Measurements from ENCODE around the gene OR1E2. TPM values are rescaled to one million over a fixed set of nuclear protein-coding genes. Genes with fewer than 3 reads are reported as not detected.
"Not testable (repeated sequence)": the region's sequence is repeated elsewhere in the genome, so short reads cannot be mapped to it uniquely, and the experiment has no call there.

OR1E2 gene
- polyA plus RNA-seq (ENCODE audit: insufficient read length in 4 of 4) = not detected

- DNase-seq (ENCODE audit: low read depth in 4 of 4, low spot score in 2 of 4) = no peak
These were observed at the start of gene OR1E2 for GRCh38 chr17:3433741-3434140. Gene OR1E2 (minus strand): TSS chr17:3433841. CDS start chr17:3433841, 0 bp downstream.

DNA sequence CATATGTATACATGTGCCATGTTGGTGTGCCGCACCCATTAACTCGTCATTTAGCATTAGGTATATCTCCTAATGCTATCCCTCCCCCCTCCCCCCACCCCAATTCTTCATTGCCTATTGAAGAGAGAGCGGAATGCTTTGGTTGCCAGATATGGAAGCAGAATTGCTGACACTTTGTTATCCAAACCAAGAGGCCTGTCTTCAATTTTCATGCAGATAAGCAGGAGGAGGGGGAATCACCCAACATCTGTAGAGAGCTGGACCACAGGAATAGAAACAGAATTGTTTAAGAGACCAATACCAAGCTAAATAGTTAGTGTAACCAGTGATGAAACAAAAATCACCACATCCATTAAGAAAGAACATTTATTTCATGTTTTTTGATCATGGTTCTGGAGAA lies 49.2 kb upstream of the OR1E2 start:
- no peak for DNase-seq (ENCODE audit: low read depth in 4 of 4, low spot score in 2 of 4)

GRCh38 chr17:3479988-3480387 lies 46.3 kb upstream of the OR1E2 start:
- no peak for DNase-seq (ENCODE audit: low read depth in 4 of 4, low spot score in 2 of 4)

DNA sequence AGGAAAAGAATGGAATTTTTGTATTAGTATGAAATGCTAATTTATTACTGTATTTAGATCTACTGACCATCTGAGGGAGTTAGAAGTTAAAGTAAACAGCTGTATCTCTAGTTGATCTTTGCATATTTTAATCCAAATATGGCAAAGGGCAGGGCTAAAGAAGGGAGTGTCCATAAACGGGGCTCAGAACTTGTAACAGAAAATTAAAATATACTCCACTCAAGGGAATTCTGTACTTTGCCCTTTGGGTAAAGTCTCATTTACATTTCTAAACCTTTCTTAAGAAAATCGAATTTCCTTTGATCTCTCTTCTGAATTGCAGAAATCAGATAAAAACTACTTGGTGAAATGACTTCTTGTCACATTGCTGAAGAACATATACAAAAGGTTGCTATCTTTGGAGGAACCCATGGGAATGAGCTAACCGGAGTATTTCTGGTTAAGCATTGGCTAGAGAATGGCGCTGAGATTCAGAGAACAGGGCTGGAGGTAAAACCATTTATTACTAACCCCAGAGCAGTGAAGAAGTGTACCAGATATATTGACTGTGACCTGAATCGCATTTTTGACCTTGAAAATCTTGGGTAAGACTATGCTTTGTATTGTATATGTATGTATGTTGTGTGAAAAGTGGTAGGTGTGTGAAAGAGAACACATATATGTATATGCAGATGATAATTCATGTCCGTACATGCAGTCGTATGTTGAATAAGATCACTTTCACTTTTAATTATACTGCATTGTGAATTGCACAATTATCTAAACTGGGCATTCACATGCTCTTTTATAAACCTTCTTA lies 42.4 kb upstream of the OR1E2 start, which contains the start of gene ASPA:
Gene ASPA (plus strand): TSS at position 186 of the 799 bp plus-strand sequence. CDS start 163 bp downstream, at position 349.
- DNase-seq (ENCODE audit: low read depth in 4 of 4, low spot score in 2 of 4) = peak in 1 of 4 donors; percentile 16

- DNase-seq (ENCODE audit: low read depth in 4 of 4, low spot score in 2 of 4) = no peak
These were observed 41.6 kb upstream of the OR1E2 start for GRCh38 chr17:3475251-3475685.

GRCh38 chr17:3474212-3474611 lies 40.6 kb upstream of the OR1E2 start:
- DNase-seq (ENCODE audit: low read depth in 4 of 4, low spot score in 2 of 4) = peak in 1 of 4 donors; percentile 8

DNA sequence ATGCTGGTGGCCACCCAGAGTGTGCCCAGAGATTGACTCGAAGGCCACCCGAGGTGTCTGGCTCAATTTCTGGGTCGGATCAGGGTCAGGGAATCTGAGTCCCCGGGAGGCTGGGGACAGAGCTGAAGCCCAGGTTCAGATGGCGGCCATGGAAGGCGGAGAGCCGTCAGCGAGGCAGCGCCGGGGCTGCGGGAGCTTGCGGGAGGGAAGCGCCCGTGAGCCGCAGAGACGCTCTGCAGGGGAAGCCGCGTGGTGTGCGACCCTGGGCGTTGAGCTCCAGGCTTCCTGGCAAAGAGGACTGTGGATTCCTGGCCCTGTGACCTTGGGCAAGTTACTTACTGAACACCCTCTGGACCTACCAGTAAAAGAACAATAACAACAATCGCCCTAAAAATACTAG lies 38.5 kb upstream of the OR1E2 start:
- no peak for DNase-seq (ENCODE audit: low read depth in 4 of 4, low spot score in 2 of 4)

DNA sequence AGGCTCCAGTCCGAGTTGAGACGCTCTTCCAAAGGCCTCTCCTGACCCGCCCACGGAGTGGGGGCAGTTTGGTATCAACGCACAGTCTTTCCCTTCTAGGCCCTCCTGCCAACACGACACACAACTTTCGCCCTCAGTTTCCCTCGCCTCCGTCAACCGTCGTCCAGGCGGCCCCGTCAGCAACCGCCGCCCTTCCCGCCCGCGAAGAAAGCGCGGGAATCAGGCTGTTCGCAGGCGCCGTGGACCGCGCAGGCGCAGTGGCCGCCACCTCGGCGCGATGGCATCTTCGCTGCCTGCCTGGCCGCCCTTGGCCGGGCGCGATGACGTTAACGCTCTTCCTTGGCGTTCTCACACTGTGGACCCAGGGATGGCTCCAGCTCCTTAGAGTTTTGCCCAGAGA lies 38.0 kb upstream of the OR1E2 start, which contains the start of gene SPATA22:
Gene SPATA22 (minus strand): TSS at position 221 of the 400 bp plus-strand sequence. CDS start 2,494 bp downstream, outside the sequence.
- no peak for DNase-seq (ENCODE audit: low read depth in 4 of 4, low spot score in 2 of 4)

- no peak for DNase-seq (ENCODE audit: low read depth in 4 of 4, low spot score in 2 of 4)
These were observed 35.9 kb upstream of the OR1E2 start for GRCh38 chr17:3469529-3469928.

- DNase-seq (ENCODE audit: low read depth in 4 of 4, low spot score in 2 of 4) = not testable (repeated sequence)
These were observed 32.7 kb upstream of the OR1E2 start for GRCh38 chr17:3466355-3466754.

DNA sequence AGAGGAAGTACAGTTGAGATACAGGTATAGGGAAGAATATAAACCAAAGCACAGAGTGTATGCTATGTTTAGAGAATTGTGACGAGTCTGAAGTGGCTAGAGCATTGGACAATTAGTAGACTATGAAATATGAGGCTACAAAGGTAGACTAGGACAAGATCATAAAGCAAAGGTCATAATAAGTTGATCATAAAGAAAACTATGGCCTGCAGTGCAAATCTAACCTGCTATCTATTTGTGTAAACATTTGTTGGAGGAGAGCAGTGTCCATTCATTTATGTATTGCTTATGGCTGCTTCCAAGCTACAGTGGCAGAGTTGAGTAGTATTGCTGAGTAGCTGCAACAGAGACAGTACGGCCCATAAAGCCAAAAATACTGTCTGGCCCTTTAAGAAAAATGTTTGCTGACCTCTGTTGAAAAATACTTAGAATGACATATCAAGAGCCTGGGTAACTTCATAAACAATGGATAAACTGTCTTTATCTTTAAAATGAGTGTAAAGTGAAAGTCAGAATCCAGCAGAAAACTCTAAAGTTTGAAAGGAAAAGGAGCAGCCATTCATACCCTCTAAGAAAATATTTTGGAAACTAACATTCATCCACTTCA lies 14.5 kb upstream of the OR1E2 start:
- no peak for DNase-seq (ENCODE audit: low read depth in 4 of 4, low spot score in 2 of 4)

DNA sequence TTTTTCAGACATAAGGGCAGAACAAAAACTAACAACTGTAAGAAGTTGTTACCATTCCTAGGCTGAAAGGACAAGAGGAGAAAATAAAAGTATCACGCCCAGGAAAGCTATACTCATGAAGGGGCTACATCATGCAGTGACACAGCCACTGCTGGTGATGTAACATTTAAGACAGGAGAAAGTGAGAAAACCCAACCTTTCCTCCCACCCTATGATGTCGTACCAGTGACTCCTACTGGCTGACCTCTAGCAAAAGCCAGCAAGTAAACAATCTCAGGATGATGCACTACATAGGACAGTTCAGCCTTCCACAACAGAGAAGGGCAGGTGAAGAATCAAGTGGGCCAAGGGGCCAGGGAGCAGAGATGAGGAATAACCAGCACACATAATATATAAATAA lies 14.0 kb upstream of the OR1E2 start:
- DNase-seq (ENCODE audit: low read depth in 4 of 4, low spot score in 2 of 4) = no peak

DNA sequence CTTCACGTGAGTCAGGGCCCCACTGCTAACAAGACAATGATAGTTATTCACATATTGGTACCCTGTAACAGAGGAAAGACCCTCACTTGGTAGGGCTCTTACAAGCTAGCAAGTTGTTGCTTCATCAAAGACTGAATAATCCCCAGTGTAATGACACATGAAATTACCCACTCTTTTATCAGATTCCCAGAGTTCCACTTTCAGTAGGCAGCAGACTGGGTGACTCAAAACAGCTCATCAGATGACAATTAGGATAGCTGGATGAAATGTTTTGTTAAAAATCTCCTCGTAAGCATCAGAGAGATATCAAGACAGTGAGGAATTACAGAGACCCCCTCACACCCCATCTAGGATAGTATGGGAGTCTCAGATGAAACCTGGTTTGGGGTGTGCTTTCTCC lies 6.8 kb upstream of the OR1E2 start:
- DNase-seq (ENCODE audit: low read depth in 4 of 4, low spot score in 2 of 4) = no peak

- DNase-seq (ENCODE audit: low read depth in 4 of 4, low spot score in 2 of 4) = no peak
These were observed 4.7 kb upstream of the OR1E2 start for GRCh38 chr17:3438368-3438767.

GRCh38 chr17:3433215-3433614 lies 426 bp downstream of the OR1E2 start:
- DNase-seq (ENCODE audit: low read depth in 4 of 4, low spot score in 2 of 4) = not testable (repeated sequence)

DNA sequence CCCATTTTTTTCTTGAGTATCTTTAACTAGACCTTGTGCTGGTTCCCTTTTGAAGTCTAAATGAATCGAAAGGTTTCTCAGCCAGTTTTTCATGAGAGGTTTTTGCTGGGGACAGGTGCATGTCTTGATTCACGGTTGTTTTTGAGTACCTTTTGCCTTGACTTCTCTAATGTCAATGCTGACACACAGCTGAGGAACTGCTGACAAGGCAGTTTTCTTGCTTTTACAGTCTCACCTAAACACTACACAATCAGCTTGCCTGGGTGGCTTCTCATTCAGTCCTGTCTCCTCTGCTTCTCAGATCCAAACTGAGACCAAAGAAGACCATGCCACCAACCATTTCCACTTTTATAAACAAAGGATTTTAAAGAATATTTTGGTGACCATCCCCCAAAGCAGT lies 15.4 kb downstream of the OR1E2 start:
- no peak for DNase-seq (ENCODE audit: low read depth in 4 of 4, low spot score in 2 of 4)

- no peak for DNase-seq (ENCODE audit: low read depth in 4 of 4, low spot score in 2 of 4)
These were observed 18.0 kb downstream of the OR1E2 start for GRCh38 chr17:3415610-3416009.

- not testable (repeated sequence) for DNase-seq (ENCODE audit: low read depth in 4 of 4, low spot score in 2 of 4)
These were observed 21.4 kb downstream of the OR1E2 start for GRCh38 chr17:3412216-3412615.

DNA sequence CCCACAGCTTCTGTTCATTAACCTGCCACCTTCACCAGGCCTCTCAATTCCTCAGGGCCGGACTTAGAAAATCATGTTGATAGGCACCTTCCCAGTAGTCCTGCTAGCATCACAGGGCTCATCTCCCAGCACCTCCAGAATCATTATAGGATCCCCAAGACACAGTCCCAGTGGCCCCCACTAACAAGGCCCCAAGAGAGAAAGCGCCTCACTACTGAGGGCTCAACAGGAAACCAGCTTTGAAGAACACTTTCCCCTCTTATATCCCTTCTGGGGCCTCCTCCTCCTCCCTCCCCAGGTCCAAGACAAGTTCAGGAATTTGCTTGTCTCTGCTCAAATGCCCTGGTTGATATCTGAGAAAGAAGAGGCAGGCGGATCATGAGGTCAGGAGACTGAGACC lies 22.6 kb downstream of the OR1E2 start, which contains the start of gene OR3A3:
Gene OR3A3 (plus strand): TSS at position 301 of the 400 bp plus-strand sequence.
- no peak for DNase-seq (ENCODE audit: low read depth in 4 of 4, low spot score in 2 of 4)

DNA sequence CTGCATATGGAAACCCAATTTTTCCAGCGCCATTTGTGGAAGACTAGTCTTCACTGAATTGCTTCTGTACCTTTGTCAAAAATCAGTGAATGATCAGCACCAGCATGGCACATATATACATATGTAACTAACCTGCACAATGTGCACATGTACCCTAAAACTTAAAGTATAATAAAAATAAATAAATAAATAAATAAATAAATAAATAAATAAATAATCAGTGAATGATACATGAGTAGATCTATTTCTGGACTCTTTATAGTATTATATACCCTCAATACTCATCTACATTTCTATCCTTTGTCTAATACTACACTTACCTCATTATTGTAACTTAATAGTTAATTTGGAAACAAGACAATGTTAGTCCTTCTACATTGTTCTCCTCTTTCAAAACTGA lies 29.8 kb downstream of the OR1E2 start:
- not testable (repeated sequence) for DNase-seq (ENCODE audit: low read depth in 4 of 4, low spot score in 2 of 4)

DNA sequence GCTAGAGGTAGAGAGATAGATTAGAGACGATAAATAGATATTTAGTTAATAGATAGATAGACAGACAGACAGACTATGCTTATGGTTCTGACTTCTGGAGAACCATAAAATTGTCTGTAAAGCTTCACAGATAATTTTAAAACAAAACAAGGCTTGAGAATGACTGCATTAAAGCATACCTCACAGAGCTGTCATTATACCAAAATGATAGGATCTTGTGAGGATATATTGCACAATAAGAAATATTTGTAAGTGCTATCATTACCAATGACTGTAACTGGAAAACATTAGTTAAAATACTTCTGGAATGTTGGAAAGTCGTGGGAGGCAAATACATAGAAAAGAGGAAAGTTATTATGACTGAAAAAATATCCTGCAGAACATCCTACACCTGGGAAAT lies 31.9 kb downstream of the OR1E2 start:
- DNase-seq (ENCODE audit: low read depth in 4 of 4, low spot score in 2 of 4) = no peak

GRCh38 chr17:3400055-3400454 lies 33.6 kb downstream of the OR1E2 start:
- no peak for DNase-seq (ENCODE audit: low read depth in 4 of 4, low spot score in 2 of 4)

Measured in left renal cortex interstitium (tissue), 4 donors.